Measurements from ENCODE around the gene STX10.
"Not testable (repeated sequence)": the region's sequence is repeated elsewhere in the genome, so short reads cannot be mapped to it uniquely, and the experiment has no call there.

Gene STX10

GRCh38 chr19:13181747-13182388, 31.7 kb upstream of the STX10 start:
- DNase-seq (ENCODE audit: low read depth) = peak; percentile 28
- no peak overlapping the region for H3K4me3 ChIP-seq (ENCODE audit: low read length)
- TF ChIP-seq CTCF (IDR thresholded peaks at IDR 0.05; ENCODE audit: insufficient read depth, low read depth, low read length, missing control alignments) = no peak

DNA sequence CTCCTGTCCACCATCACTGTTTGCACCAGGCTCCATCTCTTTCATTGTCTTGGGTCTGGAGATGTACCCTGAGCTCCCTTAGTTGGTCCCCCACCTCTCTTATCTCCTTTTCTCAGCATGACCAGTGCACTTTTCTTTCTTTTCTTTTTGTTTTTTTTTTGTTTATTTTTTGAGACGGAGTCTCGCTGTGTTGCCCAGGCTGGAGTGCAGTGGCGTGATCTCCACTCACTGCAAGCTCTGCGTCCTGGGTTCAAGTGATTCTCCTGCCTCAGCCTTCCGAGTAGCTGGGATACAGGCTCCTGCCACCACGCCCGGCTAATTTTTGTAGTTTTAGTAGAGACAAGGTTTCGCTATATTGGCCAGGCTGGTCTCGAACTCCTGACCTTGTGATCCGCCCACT, 28.1 kb upstream of the STX10 start:
- not testable (repeated sequence) for H3K4me3 ChIP-seq (ENCODE audit: low read length); DNase-seq (ENCODE audit: low read depth)

DNA sequence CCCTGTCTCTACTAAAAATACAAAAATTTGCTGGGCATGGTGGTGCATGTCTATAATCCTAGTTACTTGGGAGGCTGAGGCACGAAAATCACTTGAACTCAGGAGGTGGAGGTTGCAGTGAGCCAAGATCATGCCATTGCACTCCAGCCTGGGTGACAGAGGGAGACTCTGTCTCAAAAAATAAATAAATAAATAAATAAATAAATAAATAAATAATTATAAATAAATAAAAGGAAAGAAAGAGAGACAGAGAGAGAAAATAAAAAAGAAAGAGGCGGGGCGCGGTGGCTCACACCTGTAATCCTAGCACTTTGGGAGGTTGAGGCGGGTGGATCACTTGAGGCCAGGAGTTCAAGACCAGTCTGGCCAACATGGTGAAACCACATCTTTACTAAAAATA, 27.4 kb upstream of the STX10 start:
- not testable (repeated sequence) for DNase-seq (ENCODE audit: low read depth)

GRCh38 chr19:13176345-13176744, 26.2 kb upstream of the STX10 start:
- H3K4me3 ChIP-seq (ENCODE audit: low read length) = no peak overlapping the region
- DNase-seq (ENCODE audit: low read depth) = no peak
- no peak for TF ChIP-seq CTCF (IDR thresholded peaks at IDR 0.05; ENCODE audit: insufficient read depth, low read depth, low read length, missing control alignments)

More for the DNA sequence above, 27.4 kb upstream of the STX10 start:
- not testable (repeated sequence) for H3K4me3 ChIP-seq (ENCODE audit: low read length)

DNA sequence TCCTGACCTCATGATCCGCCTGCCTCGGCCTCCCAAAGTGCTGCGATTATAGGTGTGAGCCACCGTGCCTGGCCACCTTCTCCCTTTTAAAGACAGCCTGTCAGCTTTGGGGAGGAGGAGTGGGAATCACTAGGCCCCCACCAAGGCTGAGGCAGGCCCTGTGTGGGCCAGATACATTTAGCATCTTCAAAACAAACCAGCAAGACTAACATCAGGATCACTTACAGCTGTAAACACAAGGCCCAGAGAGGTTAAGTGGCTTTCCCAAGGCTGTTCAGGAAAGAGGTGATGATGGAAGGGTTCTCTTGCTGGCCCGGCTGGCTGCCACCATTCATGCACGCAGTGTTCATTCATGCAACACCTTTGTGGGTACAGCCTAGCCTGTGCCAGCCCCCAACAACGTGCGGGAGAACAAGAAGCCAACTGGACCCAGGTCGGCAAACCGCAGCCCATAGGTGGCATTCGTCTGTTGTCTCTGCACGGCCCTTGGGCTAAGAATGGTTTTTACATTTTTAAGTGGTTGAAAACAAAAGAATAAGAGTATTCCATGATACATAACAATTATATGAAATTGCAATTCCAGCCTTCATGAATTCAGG, 23.1 kb upstream of the STX10 start:
- no peak for TF ChIP-seq CTCF (IDR thresholded peaks at IDR 0.05; ENCODE audit: insufficient read depth, low read depth, low read length, missing control alignments)
- no peak for DNase-seq (ENCODE audit: low read depth)
- no peak overlapping the region for H3K4me3 ChIP-seq (ENCODE audit: low read length)

- TF ChIP-seq CTCF (IDR thresholded peaks at IDR 0.05; ENCODE audit: insufficient read depth, low read depth, low read length, missing control alignments) = no peak
- no peak overlapping the region for H3K4me3 ChIP-seq (ENCODE audit: low read length)
- peak; percentile 84 for DNase-seq (ENCODE audit: low read depth)
Observed at GRCh38 chr19:13172346-13173138, 22.4 kb upstream of the STX10 start.

DNA sequence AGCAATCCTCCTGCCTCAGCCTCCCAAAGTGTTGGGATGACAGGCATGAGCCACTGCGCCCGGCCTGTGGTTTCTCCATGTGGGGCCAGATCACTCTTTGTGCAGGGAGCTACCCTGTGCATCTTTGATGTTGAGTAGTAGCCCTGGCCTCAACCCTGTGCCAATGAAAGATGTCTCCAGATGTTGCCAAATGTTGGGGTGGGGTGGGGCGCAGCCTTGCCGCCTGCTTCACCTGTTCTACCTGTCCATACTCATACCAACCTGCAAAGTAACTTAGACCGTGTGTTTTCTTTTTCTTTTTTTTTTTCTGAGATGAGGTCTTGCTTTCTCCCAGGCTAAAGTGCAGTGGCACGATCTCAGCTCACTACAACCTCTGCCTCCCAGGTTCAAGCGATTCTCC, 21.0 kb upstream of the STX10 start:
- H3K4me3 ChIP-seq (ENCODE audit: low read length) = no peak overlapping the region
- DNase-seq (ENCODE audit: low read depth) = peak; percentile 81
- TF ChIP-seq CTCF (IDR thresholded peaks at IDR 0.05; ENCODE audit: insufficient read depth, low read depth, low read length, missing control alignments) = no peak

DNA sequence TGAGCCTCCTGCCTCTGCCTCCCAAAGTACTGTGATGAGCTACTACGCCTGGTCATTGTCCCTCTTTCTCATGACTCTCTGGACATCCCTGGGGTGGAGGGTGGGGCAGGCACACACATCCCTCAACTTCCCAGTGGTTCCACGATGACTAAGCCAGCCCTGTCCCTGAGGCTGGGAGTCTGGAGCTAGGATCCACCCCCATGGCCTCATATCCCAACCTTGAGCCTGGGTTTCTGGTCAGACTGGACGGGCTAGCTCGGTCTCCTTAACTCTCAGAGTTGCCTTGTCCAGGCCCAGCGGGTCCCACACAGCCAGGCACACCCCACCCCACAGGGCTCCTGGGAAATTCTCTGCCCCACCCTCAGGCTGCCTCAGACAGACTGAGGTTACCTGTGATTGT, 19.6 kb upstream of the STX10 start:
- peak; percentile 94 for DNase-seq (ENCODE audit: low read depth)
- TF ChIP-seq CTCF (IDR thresholded peaks at IDR 0.05; ENCODE audit: insufficient read depth, low read depth, low read length, missing control alignments) = no peak
- H3K4me3 ChIP-seq (ENCODE audit: low read length) = no peak overlapping the region

DNA sequence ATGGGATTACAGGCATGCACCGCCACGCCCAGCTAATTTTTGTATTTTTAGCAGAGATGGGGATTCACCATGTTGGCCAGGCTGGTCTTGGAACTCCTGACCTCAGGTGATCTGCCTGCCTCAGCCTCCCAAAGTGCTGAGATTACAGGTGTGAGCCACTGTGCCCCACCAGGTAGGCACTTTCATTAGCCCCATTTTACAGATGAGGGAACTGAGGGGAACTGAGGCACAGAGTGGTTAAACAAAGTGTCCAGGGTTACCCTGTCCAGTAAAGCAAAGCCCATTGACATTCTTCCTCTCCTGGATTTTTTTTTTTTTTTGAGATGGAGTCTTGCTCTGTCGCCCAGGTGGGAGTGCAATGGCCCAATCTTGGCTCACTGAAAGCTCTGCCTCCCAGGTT, 16.0 kb upstream of the STX10 start:
- not testable (repeated sequence) for H3K4me3 ChIP-seq (ENCODE audit: low read length); DNase-seq (ENCODE audit: low read depth)
